DOHH2 (cell line): ENCODE results near the gene CCDC146.
"Not testable (repeated sequence)": the region's sequence is repeated elsewhere in the genome, so short reads cannot be mapped to it uniquely, and the experiment has no call there.

Experiments
- H3F3A ChIP-seq: fragments of 200-600 bp; sonication (generic), shearing (Covaris generic); 2 replicates; pipeline ENCODE4 v1.6.0; 2016; ENCODE audit warnings: antibody characterized with exemption, mild to moderate bottlenecking; ENCODE audit not compliant: control insufficient read depth, insufficient read depth
- H3K27ac ChIP-seq: fragments of 200-600 bp; sonication (generic); 2 replicates; pipeline ENCODE4 v1.5.1; 2014; ENCODE audit warnings: low read depth, mild to moderate bottlenecking, low read length, moderate library complexity
- H3K27me3 ChIP-seq: fragments of 200-600 bp; sonication (generic); 2 replicates; pipeline ENCODE4 v1.6.1; 2014; ENCODE audit warnings: mild to moderate bottlenecking, low read length, mixed read lengths; ENCODE audit not compliant: control insufficient read depth
- H3K36me3 ChIP-seq: fragments of 200-600 bp; sonication (generic); 2 replicates; pipeline ENCODE4 v1.6.1; 2014; ENCODE audit warnings: mild to moderate bottlenecking, low read length, moderate library complexity, mixed read lengths; ENCODE audit not compliant: control insufficient read depth
- H3K4me1 ChIP-seq: fragments of 200-600 bp; sonication (generic); 2 replicates; pipeline ENCODE4 v1.6.1; 2014; ENCODE audit warnings: mild to moderate bottlenecking, low read length, mixed read lengths; ENCODE audit not compliant: control insufficient read depth
- H3K4me2 ChIP-seq: fragments of 200-600 bp; sonication (generic); 2 replicates; pipeline ENCODE4 v1.6.0; 2014; ENCODE audit warnings: mild to moderate bottlenecking, low read length, moderate library complexity
- H3K4me3 ChIP-seq: fragments of 200-600 bp; sonication (generic); 2 replicates; pipeline ENCODE4 v1.5.1; 2014; ENCODE audit warnings: mild to moderate bottlenecking, low read length, mixed read lengths
- H3K79me2 ChIP-seq: fragments of 200-600 bp; sonication (generic); 2 replicates; pipeline ENCODE4 v1.6.1; 2014; ENCODE audit warnings: mild to moderate bottlenecking, low read length, mixed read lengths; ENCODE audit not compliant: control insufficient read depth
- H3K9me2 ChIP-seq: fragments of 200-600 bp; sonication (generic); replicated peaks from 2 replicates; pipeline ENCODE4 v1.6.1; 2014; ENCODE audit warnings: mild to moderate bottlenecking, low read length, mixed read lengths; ENCODE audit not compliant: control insufficient read depth
- H3K9me3 ChIP-seq: fragments of 200-600 bp; sonication (generic); 2 replicates; pipeline ENCODE4 v1.6.1; 2014; ENCODE audit warnings: antibody characterized with exemption, low read length, mixed read lengths; ENCODE audit not compliant: control insufficient read depth, insufficient read depth
- H4K20me1 ChIP-seq: fragments of 200-600 bp; sonication (generic); 2 replicates; pipeline ENCODE4 v1.6.0; 2014; ENCODE audit warnings: low read depth, mild to moderate bottlenecking, antibody characterized with exemption, low read length, moderate library complexity; ENCODE audit not compliant: control insufficient read depth, insufficient read depth

The CCDC146 gene

GRCh38 chr7:77121860-77122681 lies at the start of gene CCDC146:
Gene CCDC146 (plus strand): TSS chr7:77122615. CDS start chr7:77167669, 45,054 bp downstream.
- H3K36me3 ChIP-seq, H3F3A ChIP-seq, H4K20me1 ChIP-seq, H3K79me2 ChIP-seq, H3K9me3 ChIP-seq, H3K27ac ChIP-seq, H3K4me1 ChIP-seq, H3K9me2 ChIP-seq, H3K27me3 ChIP-seq: not testable (repeated sequence)
- Histone ChIP-seq H3K4me2 (peak within 1 kb of the TSS; percentile 69), H3K4me3 (peak within 1 kb of the TSS; percentile 94)

GRCh38 chr7:77074786-77075396 lies 47.5 kb upstream of the CCDC146 start:
- H4K20me1 ChIP-seq, H3K4me2 ChIP-seq, H3F3A ChIP-seq, H3K4me3 ChIP-seq, H3K27ac ChIP-seq, H3K36me3 ChIP-seq, H3K27me3 ChIP-seq, H3K4me1 ChIP-seq, H3K9me3 ChIP-seq, H3K79me2 ChIP-seq, H3K9me2 ChIP-seq: not testable (repeated sequence)

GRCh38 chr7:77077060-77077459 lies 45.4 kb upstream of the CCDC146 start:
- not testable (repeated sequence) for H3K9me3 ChIP-seq, H3K9me2 ChIP-seq, H3K4me3 ChIP-seq, H4K20me1 ChIP-seq, H3K27me3 ChIP-seq, H3F3A ChIP-seq, H3K4me2 ChIP-seq, H3K27ac ChIP-seq, H3K79me2 ChIP-seq, H3K36me3 ChIP-seq, H3K4me1 ChIP-seq

- not testable (repeated sequence) for H3F3A ChIP-seq, H3K9me3 ChIP-seq, H4K20me1 ChIP-seq, H3K36me3 ChIP-seq, H3K4me1 ChIP-seq, H3K4me2 ChIP-seq, H3K79me2 ChIP-seq, H3K4me3 ChIP-seq, H3K27ac ChIP-seq, H3K9me2 ChIP-seq, H3K27me3 ChIP-seq
Measured at GRCh38 chr7:77079112-77079511, 43.3 kb upstream of the CCDC146 start.

- H3K4me1 ChIP-seq, H3K27me3 ChIP-seq, H3K9me3 ChIP-seq, H3K4me3 ChIP-seq, H3K9me2 ChIP-seq, H3K36me3 ChIP-seq, H4K20me1 ChIP-seq, H3K27ac ChIP-seq, H3K79me2 ChIP-seq, H3K4me2 ChIP-seq, H3F3A ChIP-seq: not testable (repeated sequence)
Measured at GRCh38 chr7:77079624-77080023, 42.8 kb upstream of the CCDC146 start.

- not testable (repeated sequence) for H3K9me3 ChIP-seq, H3K4me2 ChIP-seq, H3K27me3 ChIP-seq, H3K27ac ChIP-seq, H3K9me2 ChIP-seq, H3K4me1 ChIP-seq, H3K4me3 ChIP-seq, H4K20me1 ChIP-seq, H3K79me2 ChIP-seq, H3F3A ChIP-seq, H3K36me3 ChIP-seq
Measured at GRCh38 chr7:77080236-77080635, 42.2 kb upstream of the CCDC146 start.

GRCh38 chr7:77082192-77082591 lies 40.2 kb upstream of the CCDC146 start:
- not testable (repeated sequence) for H3K9me3 ChIP-seq, H3K36me3 ChIP-seq, H3F3A ChIP-seq, H4K20me1 ChIP-seq, H3K4me1 ChIP-seq, H3K27me3 ChIP-seq, H3K4me3 ChIP-seq, H3K27ac ChIP-seq, H3K9me2 ChIP-seq, H3K79me2 ChIP-seq, H3K4me2 ChIP-seq

GRCh38 chr7:77092301-77092700 lies 30.1 kb upstream of the CCDC146 start:
- H3K4me2 ChIP-seq, H3K79me2 ChIP-seq, H3K9me2 ChIP-seq, H3K4me3 ChIP-seq, H3K4me1 ChIP-seq, H3K27ac ChIP-seq, H4K20me1 ChIP-seq, H3K36me3 ChIP-seq, H3K27me3 ChIP-seq, H3K9me3 ChIP-seq, H3F3A ChIP-seq: not testable (repeated sequence)
